GM18873 (cell line): ENCODE results near the gene GLG1.
A peak's percentile ranks its signal among the peaks of the same experiment; 100 is the strongest.
"Not testable (repeated sequence)": the region's sequence is repeated elsewhere in the genome, so short reads cannot be mapped to it uniquely, and the experiment has no call there.

Source experiments
- ATAC-seq: cut with Tn5 transposase; IDR thresholded peaks from one replicate; pipeline ENCODE4 v1.9.1; 2021; ENCODE audit warnings: mild to moderate bottlenecking, moderate library complexity, moderate number of reproducible peaks; ENCODE audit not compliant: unreplicated experiment, low FRiP score

GLG1 gene

GRCh38 chr16:74450967-74451760 lies 155.8 kb downstream of the GLG1 start:
- no peak for ATAC-seq

- ATAC-seq = no peak
These were observed 156.7 kb downstream of the GLG1 start for GRCh38 chr16:74450236-74450635.

- ATAC-seq = no peak
These were observed 157.4 kb downstream of the GLG1 start for GRCh38 chr16:74449470-74449869.

GRCh38 chr16:74448990-74449389 lies 157.9 kb downstream of the GLG1 start:
- ATAC-seq = no peak

- ATAC-seq = no peak
These were observed 159.3 kb downstream of the GLG1 start for GRCh38 chr16:74447578-74447977.

GRCh38 chr16:74446866-74447265 lies 160.0 kb downstream of the GLG1 start:
- ATAC-seq = no peak

- not testable (repeated sequence) for ATAC-seq
These were observed 163.1 kb downstream of the GLG1 start for GRCh38 chr16:74443624-74444346.

GRCh38 chr16:74439685-74440084 lies 167.2 kb downstream of the GLG1 start:
- ATAC-seq = no peak

GRCh38 chr16:74438492-74438979 lies 168.4 kb downstream of the GLG1 start:
- no peak for ATAC-seq

- ATAC-seq = no peak
These were observed 175.4 kb downstream of the GLG1 start for GRCh38 chr16:74431516-74431915.

GRCh38 chr16:74430036-74430712 lies 176.7 kb downstream of the GLG1 start:
- ATAC-seq = peak; percentile 71

GRCh38 chr16:74428493-74428892 lies 178.4 kb downstream of the GLG1 start:
- not testable (repeated sequence) for ATAC-seq

GRCh38 chr16:74425751-74426150 lies 181.2 kb downstream of the GLG1 start:
- not testable (repeated sequence) for ATAC-seq

- ATAC-seq = not testable (repeated sequence)
These were observed 183.2 kb downstream of the GLG1 start for GRCh38 chr16:74423721-74424120.

GRCh38 chr16:74422086-74422485 lies 184.8 kb downstream of the GLG1 start:
- not testable (repeated sequence) for ATAC-seq

- not testable (repeated sequence) for ATAC-seq
These were observed 185.5 kb downstream of the GLG1 start for GRCh38 chr16:74421482-74421785.

GRCh38 chr16:74420612-74421481 lies 186.1 kb downstream of the GLG1 start, which contains the start of gene CLEC18B:
TSS of gene CLEC18B (minus strand) at chr16:74421478. CDS start at chr16:74421270, 208 bp downstream.
- not testable (repeated sequence) for ATAC-seq

- ATAC-seq = not testable (repeated sequence)
These were observed 187.1 kb downstream of the GLG1 start for GRCh38 chr16:74419811-74420210.

- not testable (repeated sequence) for ATAC-seq
These were observed 189.0 kb downstream of the GLG1 start for GRCh38 chr16:74417897-74418296.

GRCh38 chr16:74413920-74414319 lies 193.0 kb downstream of the GLG1 start:
- ATAC-seq = not testable (repeated sequence)
